H1 (cell line): ENCODE measurements around the gene MCF2L.

Experiments
- EZH2 ChIP-seq: fragments of 200-600 bp; sonication (generic); IDR thresholded peaks from 2 replicates; pipeline ENCODE4 v1.7.1; 2012; ENCODE audit warnings: low read depth, mild to moderate bottlenecking, moderate library complexity, low read length, inconsistent platforms; ENCODE audit not compliant: severe bottlenecking
- RFX5 ChIP-seq: IDR thresholded peaks from 2 replicates; pipeline ENCODE4 v1.6.1; 2011; ENCODE audit warnings: low read depth, low read length, improper control_type of control experiment, borderline replicate concordance
- SP1 ChIP-seq: IDR thresholded peaks from 2 replicates; pipeline ENCODE4 v1.6.1; 2011; ENCODE audit warnings: low read depth, low read length

GRCh38 chr13:112962396-112962795, 6.6 kb upstream of the MCF2L start:
- TF ChIP-seq SP1, result no peak
- TF ChIP-seq EZH2, result no peak
- TF ChIP-seq RFX5, result no peak
